GM18873 (cell line): ENCODE results near the gene PRKCE.
"Not testable (repeated sequence)": the region's sequence is repeated elsewhere in the genome, so short reads cannot be mapped to it uniquely, and the experiment has no call there.

Experiments used
- ATAC-seq: cut with Tn5 transposase; IDR thresholded peaks from one replicate; pipeline ENCODE4 v1.9.1; 2021; ENCODE audit warnings: mild to moderate bottlenecking, moderate library complexity, moderate number of reproducible peaks; ENCODE audit not compliant: unreplicated experiment, low FRiP score

Gene PRKCE

DNA sequence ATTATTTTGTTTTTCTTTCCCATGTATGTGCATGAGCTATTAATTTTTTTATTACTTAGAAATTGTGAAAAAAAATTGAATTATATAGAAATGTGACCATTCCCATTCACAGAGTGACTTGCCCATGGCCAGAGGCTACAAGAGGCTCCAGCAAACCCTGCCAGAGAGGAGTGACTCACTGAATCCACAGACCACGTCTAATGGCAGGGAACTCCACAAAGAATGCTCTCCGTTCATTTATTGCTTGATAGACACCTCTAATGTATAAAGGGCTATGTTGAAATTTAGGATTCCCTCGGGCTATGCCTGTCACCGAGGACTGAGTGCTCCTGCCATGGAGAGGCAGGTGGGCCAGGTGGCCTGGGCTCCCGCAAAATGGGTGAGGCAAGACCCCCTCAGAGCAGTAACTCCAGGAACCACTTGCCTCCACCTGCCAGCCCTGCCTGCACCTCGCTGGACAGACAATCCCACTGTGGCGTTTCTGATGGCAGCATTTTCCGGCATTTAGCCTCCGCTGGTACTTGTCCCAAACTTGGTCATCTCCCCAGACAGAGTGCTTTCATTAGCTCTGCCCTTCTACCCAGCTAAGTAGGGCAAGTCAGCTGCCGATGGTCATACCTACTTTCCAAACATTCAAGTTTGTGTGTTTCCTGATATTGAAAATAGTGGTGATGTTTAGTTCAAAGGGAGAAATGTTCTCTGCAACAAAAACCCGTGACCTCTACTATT, 200.3 kb downstream of the PRKCE start:
- no peak for ATAC-seq

DNA sequence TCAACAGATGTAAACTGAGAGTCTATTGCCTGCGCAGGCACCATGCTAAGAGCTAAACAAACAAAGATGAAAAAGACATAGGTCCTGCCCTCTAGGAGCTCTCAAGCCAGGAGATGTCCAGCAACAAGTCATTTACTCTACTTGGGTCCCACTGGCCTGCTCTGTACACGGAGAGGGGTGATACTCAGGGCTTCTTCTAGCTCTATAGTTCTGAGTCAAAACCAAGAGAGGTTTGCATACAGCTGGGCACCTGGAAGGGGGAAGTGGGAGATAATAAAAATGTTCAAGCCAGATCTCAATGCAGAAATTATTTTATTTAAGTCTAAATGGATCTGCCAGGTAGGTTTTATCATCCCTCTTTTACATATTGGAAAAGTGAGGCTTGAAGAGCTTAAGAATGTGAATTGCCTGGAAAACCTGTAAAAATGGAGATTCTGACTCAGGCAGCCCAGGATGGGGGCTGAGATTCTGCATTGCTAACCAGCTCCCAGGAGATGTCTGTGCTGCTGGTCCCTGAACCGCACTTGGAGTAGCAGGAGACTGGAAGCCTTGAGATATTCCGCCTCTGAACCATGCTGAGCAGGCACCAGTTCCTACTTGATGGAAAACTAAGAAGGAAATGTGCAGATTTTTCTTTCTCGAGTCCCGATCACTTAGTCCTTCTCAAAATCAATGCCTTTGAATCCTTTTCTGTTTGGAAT, 201.1 kb downstream of the PRKCE start:
- ATAC-seq = peak; percentile 50

DNA sequence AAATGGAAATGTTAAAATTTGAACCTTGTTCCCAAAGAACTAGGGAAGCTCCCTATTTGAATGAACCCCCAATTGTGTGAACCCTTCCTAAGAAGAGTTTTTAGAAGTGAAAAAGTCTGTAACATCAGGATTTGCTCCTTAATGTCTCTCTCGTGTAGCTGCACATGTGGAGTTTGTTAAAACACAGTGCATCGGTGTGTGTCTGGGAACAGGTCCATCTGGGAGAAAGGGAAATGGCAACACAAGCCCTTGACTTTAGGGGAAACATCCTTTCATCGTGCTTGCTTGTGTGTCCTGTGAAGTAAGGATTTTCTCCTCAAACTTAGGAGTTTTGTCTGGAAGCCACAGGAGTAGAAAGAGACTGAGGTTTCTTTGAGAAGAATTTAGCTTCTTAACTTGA, 203.9 kb downstream of the PRKCE start:
- ATAC-seq = no peak

DNA sequence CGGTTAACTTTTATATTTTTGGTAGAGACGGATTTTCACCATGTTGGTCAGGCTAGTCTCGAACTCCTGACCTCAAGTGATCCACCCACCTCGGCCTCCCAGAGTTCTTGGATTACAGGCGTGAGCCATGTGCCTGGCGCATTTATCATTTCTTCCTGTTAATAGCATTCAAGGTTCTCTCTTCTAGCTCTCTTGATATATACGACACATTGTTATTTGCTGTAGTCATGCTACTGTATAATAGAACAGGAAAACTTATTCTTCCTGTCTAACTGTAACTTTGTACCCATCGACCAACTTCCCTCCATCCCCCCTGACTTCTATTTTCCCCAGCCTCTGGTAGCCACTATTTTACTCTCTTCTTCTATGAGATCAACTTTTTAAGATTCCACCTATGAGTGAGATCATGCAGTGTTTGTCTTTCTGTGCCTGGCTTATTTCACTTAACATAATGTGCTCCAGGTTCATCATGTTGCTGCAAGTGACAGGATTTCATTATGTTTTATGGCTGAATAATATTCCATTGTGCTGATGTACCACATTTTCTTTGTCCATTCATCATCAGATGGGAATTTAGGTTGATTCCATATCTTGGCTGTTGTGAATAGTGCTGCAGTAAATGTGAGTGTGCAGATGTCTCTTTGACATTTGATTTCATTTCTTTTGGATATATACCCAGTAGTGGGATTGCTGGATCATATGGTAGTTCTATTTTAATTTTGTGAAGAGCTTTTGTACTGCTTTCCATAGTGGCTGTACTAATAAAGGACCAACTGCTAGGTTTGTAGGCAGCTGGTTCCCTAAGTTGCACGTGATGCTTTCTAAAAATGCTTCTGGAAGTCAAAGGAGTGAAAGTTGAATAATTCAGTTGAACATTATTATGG, 205.2 kb downstream of the PRKCE start:
- no peak for ATAC-seq

DNA sequence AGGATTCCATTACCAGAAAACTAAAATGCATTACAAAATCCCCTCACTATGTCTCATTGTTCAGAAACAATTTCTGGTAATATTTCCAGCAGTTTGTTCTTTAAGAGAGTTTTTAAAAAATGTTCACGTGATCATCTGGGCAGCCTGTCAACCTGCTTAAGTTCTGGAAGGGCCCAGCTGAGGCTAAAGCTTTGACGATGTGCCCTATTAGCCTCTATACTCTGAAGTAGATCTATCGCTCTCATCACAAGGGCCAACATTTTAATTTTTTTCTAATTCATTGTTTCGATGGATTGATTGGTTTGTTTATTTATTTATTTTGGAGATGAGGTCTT, 205.8 kb downstream of the PRKCE start:
- no peak for ATAC-seq

DNA sequence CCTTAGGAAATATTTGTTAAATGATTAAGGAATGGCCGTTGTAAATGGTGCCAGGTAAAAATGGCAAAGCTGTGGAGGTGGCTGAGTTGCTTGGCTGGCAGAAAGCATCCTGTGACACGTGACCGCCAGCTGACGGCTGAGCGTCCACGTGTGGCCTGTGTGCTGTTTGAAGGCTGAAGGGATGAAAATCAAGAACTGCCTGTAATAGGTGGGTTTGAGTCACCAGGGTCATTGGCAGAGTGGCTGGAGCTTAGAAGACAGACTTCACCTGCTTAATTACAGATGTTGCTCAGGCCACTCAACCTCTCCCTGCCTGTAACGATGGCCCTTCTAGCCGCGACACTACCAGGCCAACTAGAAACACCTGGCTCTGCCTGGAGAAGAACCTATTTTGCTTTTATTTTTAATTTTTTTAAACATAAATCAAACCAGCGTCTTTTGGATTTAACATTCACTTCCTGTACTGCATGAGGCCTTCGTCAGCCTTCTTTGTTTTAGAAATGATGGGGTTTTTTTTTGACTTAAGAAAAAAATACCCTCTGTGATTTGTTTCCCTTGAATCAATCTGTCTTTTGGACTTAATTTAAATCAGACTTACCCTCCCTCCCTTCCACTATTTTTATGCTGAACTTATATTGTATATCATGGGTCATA, 206.5 kb downstream of the PRKCE start:
- ATAC-seq = no peak

DNA sequence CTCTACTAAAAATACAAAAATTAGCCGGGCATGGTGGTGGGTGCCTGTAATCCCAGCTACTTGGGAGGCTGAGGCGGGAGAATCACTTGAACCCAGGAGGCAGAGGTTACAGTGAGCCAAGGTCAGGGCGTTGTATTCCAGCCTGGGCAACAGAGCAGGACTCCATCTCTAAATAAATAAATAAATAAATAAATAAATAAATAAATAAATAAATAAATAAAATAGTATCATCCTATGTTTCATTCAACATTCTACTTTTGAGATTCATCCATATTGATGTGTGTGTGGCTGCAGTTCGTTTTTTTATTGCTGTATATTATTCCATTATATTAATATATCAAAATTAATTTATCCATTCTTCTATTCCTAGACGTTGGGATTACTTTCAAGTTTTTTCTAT, 207.4 kb downstream of the PRKCE start:
- ATAC-seq = not testable (repeated sequence)

DNA sequence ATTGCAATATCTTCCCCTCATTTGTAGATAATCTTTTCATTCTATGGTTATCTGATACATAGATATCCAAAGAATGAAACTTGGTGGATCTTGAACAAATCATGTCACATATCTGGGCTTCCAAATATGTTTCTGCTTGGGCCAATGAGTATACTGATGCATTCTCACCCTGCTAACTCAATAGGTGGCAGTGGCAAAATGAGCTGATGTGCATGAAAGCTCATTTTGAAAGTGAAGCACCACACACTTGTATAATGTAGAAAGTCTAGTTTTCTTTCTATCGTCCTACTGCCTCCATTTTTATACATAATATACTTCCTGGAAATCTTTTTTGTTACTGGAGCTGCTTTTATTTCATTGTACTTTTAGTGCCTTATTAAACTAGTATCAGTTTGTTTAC, 208.2 kb downstream of the PRKCE start:
- ATAC-seq = no peak

DNA sequence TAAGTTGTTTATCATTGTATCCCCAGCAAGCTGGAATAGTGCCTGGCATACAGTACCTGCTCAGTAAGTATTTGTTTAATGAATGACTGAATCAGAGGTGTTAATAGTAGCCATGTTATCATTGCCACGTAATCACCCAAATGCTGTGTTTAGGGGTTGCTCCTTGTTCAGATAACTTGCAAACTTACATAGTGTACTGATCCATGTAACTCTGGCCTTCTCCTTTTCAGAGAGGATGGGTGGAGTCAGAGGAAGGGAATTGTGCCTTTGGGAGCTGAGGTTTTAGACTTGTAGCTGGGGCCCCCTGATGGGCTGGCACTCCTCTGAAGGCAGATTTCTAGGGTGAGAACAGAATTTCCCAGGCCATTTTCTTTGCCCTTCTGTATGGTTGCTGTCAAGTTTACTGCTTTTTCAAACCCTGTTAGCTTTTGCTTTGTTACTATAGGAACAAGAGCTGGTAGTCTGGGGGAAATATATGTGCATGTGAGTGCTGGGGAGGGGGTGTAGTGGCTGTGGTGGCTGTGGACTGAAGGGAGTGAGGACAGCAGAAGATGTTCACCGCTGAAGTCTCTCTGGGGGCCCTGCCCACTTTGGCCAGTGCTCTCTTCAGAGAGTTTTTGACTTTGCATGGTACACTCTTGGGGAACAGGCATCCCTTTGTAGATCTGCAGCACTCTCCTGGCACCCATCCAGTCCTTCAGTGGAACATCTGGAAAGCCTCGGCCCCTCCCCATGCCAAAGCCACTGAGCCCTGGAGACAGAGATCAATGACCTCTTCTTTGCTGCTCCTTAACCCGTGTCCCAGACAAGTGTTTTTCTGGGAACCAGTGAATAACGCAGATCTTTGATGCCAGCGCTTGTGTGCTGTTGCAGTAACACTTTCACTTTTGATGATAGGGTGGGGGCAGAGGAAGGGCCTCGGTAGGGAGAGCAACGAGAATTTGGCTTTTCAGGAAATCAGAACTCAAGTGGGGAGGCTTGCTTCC, 209.0 kb downstream of the PRKCE start:
- no peak for ATAC-seq

DNA sequence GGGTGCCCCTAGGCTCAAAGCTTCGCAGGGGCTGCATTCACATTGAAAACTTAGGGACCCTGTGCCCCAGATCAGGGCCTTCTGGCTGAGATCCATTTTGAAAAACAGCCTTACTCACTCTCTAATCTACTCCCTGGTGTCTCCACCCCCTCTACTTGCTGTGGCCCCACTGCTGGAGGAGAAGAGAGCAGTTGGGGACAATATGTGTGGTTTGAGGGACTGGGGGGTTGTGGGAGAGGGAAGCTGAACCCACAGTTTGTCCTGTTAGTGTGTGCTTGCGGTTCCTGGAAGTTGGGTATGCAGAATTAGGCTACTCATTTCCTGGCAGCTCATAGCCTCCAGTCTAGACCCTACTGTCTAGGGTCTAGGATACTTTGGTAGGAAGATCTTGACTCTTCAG, 211.4 kb downstream of the PRKCE start:
- ATAC-seq = no peak

DNA sequence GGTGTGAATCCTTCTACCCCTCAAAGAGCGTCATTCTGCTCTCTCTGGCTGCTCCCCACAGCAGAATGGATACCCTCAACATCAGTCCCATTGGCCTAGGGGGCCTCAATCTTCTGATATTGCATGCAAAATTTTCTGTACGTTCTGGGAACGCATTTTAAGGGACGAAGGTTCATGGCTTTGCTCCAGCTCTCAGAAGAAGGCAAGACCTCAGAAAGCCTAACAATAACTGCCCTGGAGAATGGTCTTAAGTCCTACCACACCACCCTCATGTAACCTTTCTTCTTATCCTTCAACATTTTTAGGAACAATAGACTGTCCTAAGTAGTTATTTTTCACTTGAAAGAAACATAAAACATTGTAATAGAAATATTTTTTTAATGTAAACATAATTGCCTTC, 212.6 kb downstream of the PRKCE start:
- no peak for ATAC-seq

DNA sequence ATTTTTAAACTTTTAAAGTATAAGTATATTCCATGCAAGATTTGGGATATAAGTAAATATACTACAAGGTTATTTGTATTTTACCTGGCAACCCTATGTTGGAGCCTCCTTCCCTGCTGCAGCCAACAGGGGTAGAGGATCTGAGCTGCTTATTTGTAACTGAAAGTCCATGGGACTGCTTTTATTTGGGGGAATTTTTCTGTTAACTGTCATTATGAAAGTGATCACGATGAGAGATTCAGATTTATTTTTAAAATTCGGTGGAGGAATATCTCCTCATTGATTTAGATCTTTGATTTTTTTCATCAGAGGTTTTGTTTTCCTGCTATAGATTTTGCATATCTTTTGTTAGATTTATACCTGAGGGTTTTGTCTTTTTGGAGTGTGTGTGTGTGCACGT, 215.9 kb downstream of the PRKCE start:
- no peak for ATAC-seq

DNA sequence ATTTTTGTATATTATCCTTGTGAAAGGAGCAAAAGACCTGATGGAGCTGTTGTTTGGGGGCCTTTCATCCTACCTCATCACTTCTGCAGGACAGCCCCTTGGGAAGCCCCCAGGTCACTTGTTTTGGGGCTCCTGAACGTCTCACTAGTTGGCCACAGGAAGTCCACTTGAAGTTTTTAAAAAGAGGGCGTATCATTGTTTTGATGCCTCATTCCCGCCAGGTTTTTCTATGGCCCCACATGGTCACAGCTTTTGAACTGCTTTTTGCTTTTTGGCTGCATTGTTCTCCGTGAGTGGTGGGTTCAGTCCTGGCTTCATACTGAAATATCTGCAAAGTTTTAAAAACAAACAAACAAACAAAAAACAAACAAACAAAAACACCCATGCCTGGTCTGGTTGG, 216.3 kb downstream of the PRKCE start:
- no peak for ATAC-seq

DNA sequence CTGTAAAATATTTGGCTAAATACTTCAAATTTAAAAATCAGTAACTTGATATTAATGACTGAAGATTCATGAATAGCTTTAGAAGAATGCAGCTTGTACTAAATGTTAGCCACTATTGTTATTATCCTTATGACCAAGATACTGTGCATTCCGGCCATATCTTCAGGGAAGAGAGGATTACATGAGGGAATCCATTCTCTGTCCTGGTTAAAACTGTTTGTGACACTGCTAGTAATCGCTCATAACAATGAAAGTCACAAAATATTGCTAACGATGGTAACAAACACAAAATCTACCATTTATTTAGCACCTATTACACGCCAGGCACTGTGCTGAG, 217.7 kb downstream of the PRKCE start:
- ATAC-seq = no peak

DNA sequence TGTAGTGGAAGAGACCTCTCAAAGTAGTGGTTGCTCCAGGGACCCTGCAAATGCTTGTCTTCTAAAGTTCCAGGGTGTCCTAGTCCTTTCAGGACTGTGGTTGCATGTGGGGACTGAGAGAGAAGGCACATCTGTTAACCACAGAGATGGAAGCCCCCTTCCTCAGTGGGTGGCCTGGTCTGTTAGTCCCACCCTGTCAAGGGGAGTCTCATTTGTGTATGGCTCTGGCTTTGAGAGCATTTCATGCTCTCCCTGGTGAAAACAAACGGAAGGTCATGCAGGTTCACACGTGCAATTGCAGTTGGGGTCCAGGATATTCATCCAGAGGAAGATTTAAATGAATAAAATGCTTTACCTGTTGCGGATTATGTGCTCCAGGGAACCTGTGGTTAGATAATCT, 219.6 kb downstream of the PRKCE start:
- no peak for ATAC-seq

DNA sequence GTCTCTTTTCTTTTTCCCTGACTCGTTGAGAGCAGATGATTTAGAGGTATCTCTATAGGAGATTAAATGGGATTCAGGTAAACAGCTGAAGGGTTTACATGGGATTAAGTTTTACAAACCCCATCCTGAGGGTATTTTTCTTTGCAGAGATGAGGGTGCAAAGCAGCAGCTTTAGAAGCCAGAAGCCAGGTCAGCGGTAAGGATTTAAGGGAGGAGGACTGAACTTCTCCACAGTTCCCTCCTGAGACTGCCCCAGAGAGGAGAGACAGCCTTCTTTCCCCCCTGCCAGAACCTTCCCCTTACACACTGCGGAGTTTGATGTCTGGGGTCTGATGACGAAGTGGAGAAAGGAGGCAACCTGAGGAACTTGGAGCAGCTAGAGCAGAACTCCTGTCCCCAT, 220.1 kb downstream of the PRKCE start:
- ATAC-seq = no peak

DNA sequence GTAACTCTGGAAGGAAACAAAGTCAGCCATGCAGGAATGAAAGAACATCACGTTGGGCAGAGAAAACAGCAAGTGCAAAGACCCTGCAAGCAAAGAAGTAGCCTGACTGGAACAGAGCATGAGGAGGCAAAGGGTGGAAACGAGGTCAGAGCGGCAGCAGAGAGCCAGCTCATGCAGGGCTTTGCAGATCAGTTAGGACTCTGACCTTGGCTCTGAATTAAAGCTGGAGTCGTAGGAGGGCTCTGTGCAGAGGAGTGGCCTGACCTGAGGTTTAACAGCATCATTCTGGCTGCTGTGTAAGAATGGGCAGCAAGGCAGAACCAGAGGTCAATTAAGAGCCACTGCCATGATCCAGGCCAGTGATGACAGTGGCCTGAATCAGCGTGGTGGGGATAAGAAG, 220.7 kb downstream of the PRKCE start:
- ATAC-seq = no peak

DNA sequence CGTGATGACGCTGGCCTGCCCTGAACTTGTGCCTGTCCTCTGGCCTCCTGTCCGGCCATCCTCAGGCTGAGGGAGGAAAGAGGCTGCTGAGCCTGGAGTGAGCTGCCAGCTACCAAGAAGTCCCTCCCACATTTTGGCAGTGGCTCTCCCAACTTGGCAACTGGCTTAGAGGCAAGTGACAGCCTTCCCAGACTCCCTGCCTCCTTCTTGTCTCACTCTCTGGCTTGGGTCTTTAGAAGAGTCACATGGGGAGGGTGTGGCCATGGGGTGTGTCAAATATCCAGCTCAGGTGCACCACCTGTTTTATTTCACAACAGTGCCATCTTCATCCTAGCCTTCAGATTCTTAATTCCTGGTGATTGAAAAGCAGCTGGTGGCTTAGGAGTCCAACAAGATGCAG, 222.9 kb downstream of the PRKCE start:
- no peak for ATAC-seq

DNA sequence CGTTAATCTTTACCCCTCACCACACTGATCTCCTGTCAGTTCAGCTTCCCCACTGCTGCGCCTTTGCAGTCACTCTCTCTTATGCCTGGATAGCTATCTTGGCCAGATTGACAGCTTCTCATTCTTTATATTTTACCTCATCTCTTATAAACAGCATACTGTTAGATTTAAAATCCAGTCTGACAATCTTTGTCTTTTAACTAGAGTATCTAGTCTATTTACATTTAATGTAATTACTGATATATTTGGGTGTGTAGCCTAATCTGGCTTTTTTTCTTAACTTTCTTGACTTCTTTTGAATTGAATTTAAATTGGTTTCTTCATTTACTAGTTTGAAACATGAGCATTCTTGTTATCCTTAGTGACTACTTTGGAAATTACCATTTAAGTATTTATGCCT, 225.1 kb downstream of the PRKCE start:
- no peak for ATAC-seq

DNA sequence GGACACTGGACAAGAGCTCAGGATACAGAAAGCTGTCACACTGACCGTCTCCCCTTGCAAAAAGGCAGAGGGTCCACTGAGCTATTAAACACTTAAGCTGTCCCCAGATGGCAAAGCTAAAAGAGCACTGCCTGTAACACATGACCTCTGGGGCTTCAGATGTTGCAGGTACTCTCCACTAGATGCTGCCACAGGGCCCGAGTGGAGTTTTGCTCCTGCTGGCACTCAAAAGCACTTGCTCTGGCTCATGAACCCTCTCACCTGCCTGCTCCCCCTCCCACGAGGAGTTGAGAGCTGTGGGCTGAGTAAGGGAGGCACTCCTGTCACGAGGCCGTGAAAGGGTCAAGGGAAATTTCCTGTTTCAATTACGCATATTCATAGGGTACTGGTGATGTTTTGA, 227.9 kb downstream of the PRKCE start:
- ATAC-seq = no peak
